Activated CD8-positive, alpha-beta T cell treated with anti-CD3 and anti-CD28 coated beads for 36 hours (primary cell): ENCODE results near the gene HRCT1. TPM values are rescaled to one million over a fixed set of nuclear protein-coding genes. Genes with fewer than 3 reads are reported as not detected.

Experiments
- ATAC-seq: fragments of 200-7000 bp; cut with Tn5 transposase; one replicate; pipeline ENCODE4 v1.10.0; 2021; ENCODE audit warnings: mild to moderate bottlenecking, moderate library complexity
- CTCF ChIA-PET: fragments of 350-600 bp; sonication (Branson Sonifier 250); formaldehyde crosslinking; loops from one replicate; lab custom pipeline; 2021; ENCODE audit warnings: antibody characterized with exemption; lab: Charles Lee
- POLR2A ChIA-PET: fragments of 350-600 bp; sonication (Branson Sonifier 250); formaldehyde crosslinking; loops from one replicate; lab custom pipeline; 2021; ENCODE audit warnings: antibody characterized with exemption; lab: Charles Lee
- DNase-seq: peaks from one replicate; pipeline ENCODE4 v3.0.0-alpha.2; 2020
- H3K27ac Mint-ChIP-seq: one replicate; pipeline ENCODE4 v1.8.0; 2021; ENCODE audit warnings: mild to moderate bottlenecking, mixed read lengths
- H3K27me3 Mint-ChIP-seq: one replicate; pipeline ENCODE4 v1.8.0; 2021; ENCODE audit warnings: mixed read lengths
- H3K36me3 Mint-ChIP-seq: one replicate; pipeline ENCODE4 v1.8.0; 2021; ENCODE audit warnings: low read depth, mixed read lengths
- H3K4me1 Mint-ChIP-seq: one replicate; pipeline ENCODE4 v1.8.0; 2021; ENCODE audit warnings: low read depth, mixed read lengths
- H3K4me3 Mint-ChIP-seq: one replicate; pipeline ENCODE4 v1.8.0; 2021; ENCODE audit warnings: mild to moderate bottlenecking, moderate library complexity, mixed read lengths
- H3K9me3 Mint-ChIP-seq: one replicate; pipeline ENCODE4 v1.8.0; 2021; ENCODE audit warnings: mixed read lengths
- CTCF ChIP-seq: fragments of 200-600 bp; IDR thresholded peaks from one replicate; pipeline ENCODE4 v1.8.0; 2022; ENCODE audit warnings: antibody characterized with exemption, mild to moderate bottlenecking
- intact Hi-C: fragments of 100-400 bp; cut with micrococcal nuclease; formaldehyde crosslinking; loops from one replicate; pipeline ENCODE4 v1.10.0; 2022
- total RNA-seq, 2 experiments: library from RNA; stranded (reverse); gene quantifications; one replicate each; pipeline ENCODE4 v1.2.3, GENCODE V29; 2021

HRCT1 gene
- total RNA-seq, 2 experiments from 2014 or later, result not detected

- intact Hi-C loops, result no loop called here
- POLR2A ChIA-PET, result interaction anchor here (1.1 kb wide), 1 partner anchor 8 kb away, joined by 4 read pairs; no protein-coding TSS in a partner anchor
- H3K36me3 Mint-ChIP-seq, result no peaks in the 10 kb centered on the region
- no peak for DNase-seq
- CTCF ChIA-PET, result interaction anchor here (1.2 to 4.6 kb wide), 4 partner anchors 8 to 35 kb away, joined by 4 to 28 read pairs (median 8); no protein-coding TSS in a partner anchor
- no peak for TF ChIP-seq CTCF
- no peaks in the 10 kb centered on the region for H3K9me3 Mint-ChIP-seq
- no peak overlapping the region for H3K27ac Mint-ChIP-seq
- H3K4me1 Mint-ChIP-seq, result peaks cover 14% of the 10 kb centered on the region
- H3K4me3 Mint-ChIP-seq, result no peak overlapping the region
- H3K27me3 Mint-ChIP-seq, result no peaks in the 10 kb centered on the region
- no peak for ATAC-seq
Measured at GRCh38 chr9:35919212-35920008, 13.4 kb downstream of the HRCT1 start.

GRCh38 chr9:35920051-35920620 is 14.1 kb downstream of the HRCT1 start:
- intact Hi-C loops, result no loop called here
- DNase-seq, result no peak
- TF ChIP-seq CTCF, result no peak
- no peaks in the 10 kb centered on the region for H3K27me3 Mint-ChIP-seq
- H3K4me1 Mint-ChIP-seq, result peaks cover 17% of the 10 kb centered on the region
- ChIA-PET POLR2A (interaction anchor here (1.1 kb wide), 1 partner anchor 9 kb away, joined by 4 read pairs; no protein-coding TSS in a partner anchor), CTCF (interaction anchor here (1.2 to 4.6 kb wide), 5 partner anchors 9 to 34 kb away, joined by 4 to 28 read pairs (median 8); no protein-coding TSS in a partner anchor)
- H3K36me3 Mint-ChIP-seq, result no peaks in the 10 kb centered on the region
- H3K27ac Mint-ChIP-seq, result no peak overlapping the region
- H3K4me3 Mint-ChIP-seq, result no peak overlapping the region
- ATAC-seq, result no peak
- no peaks in the 10 kb centered on the region for H3K9me3 Mint-ChIP-seq

GRCh38 chr9:35923598-35923926 is 17.6 kb downstream of the HRCT1 start:
- TF ChIP-seq CTCF, result no peak
- intact Hi-C loops, result no loop called here
- Mint-ChIP-seq H3K9me3 (no peaks in the 10 kb centered on the region), H3K4me1 (peaks cover 17% of the 10 kb centered on the region), H3K27me3 (no peaks in the 10 kb centered on the region), H3K4me3 (no peak overlapping the region), H3K27ac (no peak overlapping the region), H3K36me3 (no peaks in the 10 kb centered on the region)
- DNase-seq (no peak), ATAC-seq (no peak)
- ChIA-PET CTCF (interaction anchor here (1.2 to 3.3 kb wide), 7 partner anchors 12 to 85 kb away, joined by 3 to 19 read pairs (median 4); no protein-coding TSS in a partner anchor), POLR2A (interaction anchor here (1.4 kb wide), 1 partner anchor 156 kb away, joined by 4 read pairs; no protein-coding TSS in a partner anchor)

- no peak overlapping the region for H3K4me3 Mint-ChIP-seq
- intact Hi-C loops, result no loop called here
- POLR2A ChIA-PET, result interaction anchor here (1.0 to 1.4 kb wide), 3 partner anchors 13 to 157 kb away, joined by 3 to 4 read pairs (median 4); no protein-coding TSS in a partner anchor
- no peaks in the 10 kb centered on the region for H3K27me3 Mint-ChIP-seq
- no peaks in the 10 kb centered on the region for H3K9me3 Mint-ChIP-seq
- H3K4me1 Mint-ChIP-seq, result peaks cover 17% of the 10 kb centered on the region
- CTCF ChIA-PET, result interaction anchor here (0.7 to 3.3 kb wide), 9 partner anchors 13 to 178 kb away, joined by 3 to 19 read pairs (median 4); no protein-coding TSS in a partner anchor
- no peak overlapping the region for H3K27ac Mint-ChIP-seq
- DNase-seq, result peak; percentile 72
- H3K36me3 Mint-ChIP-seq, result no peaks in the 10 kb centered on the region
- no peak for TF ChIP-seq CTCF
- ATAC-seq, result peak; percentile 91
Measured at GRCh38 chr9:35923927-35924763, 18.1 kb downstream of the HRCT1 start.
